ENCODE measurements around the gene NSUN4.
A peak's percentile ranks its signal among the peaks of the same experiment; 100 is the strongest.

Gene NSUN4

DNA sequence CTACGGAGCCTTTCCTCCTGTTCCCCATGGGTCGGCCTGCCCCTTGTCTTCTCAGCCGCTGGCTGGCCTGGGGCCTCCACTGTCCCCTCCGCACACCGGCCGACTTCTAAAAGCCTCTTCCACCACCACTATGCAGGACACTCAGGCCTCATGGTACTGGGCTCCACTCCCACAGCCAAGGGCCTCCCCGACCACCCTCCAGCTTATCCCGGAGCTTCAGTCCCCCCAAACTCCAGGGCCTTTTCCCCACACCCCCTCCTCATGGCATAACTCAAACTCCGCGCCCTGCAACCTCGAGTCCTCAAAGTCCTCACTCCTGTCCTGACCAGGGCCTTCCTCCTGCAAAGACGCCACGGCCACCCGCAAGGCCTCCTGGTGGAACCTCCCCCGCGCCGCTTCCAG lies 39.2 kb upstream of the NSUN4 start:
- TF ChIP-seq, protein P1, sequence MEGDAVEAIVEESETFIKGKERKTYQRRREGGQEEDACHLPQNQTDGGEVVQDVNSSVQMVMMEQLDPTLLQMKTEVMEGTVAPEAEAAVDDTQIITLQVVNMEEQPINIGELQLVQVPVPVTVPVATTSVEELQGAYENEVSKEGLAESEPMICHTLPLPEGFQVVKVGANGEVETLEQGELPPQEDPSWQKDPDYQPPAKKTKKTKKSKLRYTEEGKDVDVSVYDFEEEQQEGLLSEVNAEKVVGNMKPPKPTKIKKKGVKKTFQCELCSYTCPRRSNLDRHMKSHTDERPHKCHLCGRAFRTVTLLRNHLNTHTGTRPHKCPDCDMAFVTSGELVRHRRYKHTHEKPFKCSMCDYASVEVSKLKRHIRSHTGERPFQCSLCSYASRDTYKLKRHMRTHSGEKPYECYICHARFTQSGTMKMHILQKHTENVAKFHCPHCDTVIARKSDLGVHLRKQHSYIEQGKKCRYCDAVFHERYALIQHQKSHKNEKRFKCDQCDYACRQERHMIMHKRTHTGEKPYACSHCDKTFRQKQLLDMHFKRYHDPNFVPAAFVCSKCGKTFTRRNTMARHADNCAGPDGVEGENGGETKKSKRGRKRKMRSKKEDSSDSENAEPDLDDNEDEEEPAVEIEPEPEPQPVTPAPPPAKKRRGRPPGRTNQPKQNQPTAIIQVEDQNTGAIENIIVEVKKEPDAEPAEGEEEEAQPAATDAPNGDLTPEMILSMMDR (IDR thresholded peaks at IDR 0.05): no peak
- Histone ChIP-seq H3K4me2 (ENCODE audit: low read length) (peak overlapping the region; percentile 85), H3K4me1 (peaks cover 8% of the 10 kb centered on the region), H3K4me3 (ENCODE audit: low read depth, low read length) (peak overlapping the region; percentile 96), H3K27ac (peak overlapping the region; percentile 96), H2AFZ (peak overlapping the region; percentile 90), H3K9me3 (ENCODE audit: control insufficient read depth, low read length) (no peaks in the 10 kb centered on the region), H3K36me3 (ENCODE audit: control insufficient read depth, insufficient read depth, low read length) (no peaks in the 10 kb centered on the region), H3K27me3 (ENCODE audit: control insufficient read depth, insufficient read depth, low read length) (no peaks in the 10 kb centered on the region), H3K79me2 (peaks cover 49% of the 10 kb centered on the region), H3K9ac (peak overlapping the region; percentile 91)

DNA sequence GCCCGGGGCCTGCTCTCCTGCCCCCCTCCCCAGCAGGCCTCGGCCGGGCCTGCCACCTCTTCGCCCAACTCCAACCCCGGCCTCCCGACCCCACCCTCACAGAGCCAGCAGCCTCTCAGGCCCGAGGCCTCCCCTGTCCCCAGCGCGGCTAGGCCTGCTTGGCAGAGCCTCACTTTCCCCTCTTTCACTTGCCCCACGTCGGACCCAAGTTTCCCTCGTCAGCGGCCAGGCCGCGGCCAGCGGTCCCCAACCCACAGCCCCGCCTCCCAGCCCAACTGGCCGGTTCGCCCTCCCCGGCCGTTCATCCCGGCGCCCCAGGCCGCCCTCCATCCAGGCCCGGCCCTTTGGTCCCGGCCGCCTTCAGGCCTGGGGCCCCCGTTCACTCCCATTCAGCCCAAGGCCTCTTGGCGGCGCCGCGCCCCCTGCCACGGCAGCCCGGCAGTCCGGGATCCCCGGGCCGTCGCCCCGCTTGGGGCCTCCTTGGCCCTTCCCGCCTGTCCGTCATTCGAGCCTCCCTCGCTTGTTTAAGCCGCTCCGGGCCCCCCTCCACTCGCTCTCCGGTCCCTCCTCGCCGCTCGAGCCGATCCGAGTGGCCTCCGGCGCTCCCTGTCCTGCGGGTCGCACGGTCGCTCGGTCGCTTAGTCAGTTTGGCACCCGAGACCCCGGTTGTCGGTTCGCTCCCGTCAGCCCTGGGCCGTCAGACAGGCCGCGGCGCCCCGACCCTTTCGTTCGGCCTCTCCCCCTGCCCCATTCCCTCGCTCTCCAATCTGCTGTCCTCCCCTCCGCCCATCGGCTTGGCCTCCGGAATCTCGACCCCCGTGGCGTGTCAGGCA lies 38.6 kb upstream of the NSUN4 start:
- H3K27me3 ChIP-seq (ENCODE audit: control insufficient read depth, insufficient read depth, low read length): no peaks in the 10 kb centered on the region
- H3K4me1 ChIP-seq: peaks cover 8% of the 10 kb centered on the region
- peak overlapping the region; percentile 90 for H2AFZ ChIP-seq
- H3K79me2 ChIP-seq: peaks cover 52% of the 10 kb centered on the region
- peak overlapping the region; percentile 96 for H3K4me3 ChIP-seq (ENCODE audit: low read depth, low read length)
- peak overlapping the region; percentile 85 for H3K4me2 ChIP-seq (ENCODE audit: low read length)
- H3K27ac ChIP-seq: peak overlapping the region; percentile 96
- H3K9me3 ChIP-seq (ENCODE audit: control insufficient read depth, low read length): no peaks in the 10 kb centered on the region
- H3K9ac ChIP-seq: peak overlapping the region; percentile 91
- no peaks in the 10 kb centered on the region for H3K36me3 ChIP-seq (ENCODE audit: control insufficient read depth, insufficient read depth, low read length)
- TF ChIP-seq, protein P1 (IDR thresholded peaks at IDR 0.05): no peak

DNA sequence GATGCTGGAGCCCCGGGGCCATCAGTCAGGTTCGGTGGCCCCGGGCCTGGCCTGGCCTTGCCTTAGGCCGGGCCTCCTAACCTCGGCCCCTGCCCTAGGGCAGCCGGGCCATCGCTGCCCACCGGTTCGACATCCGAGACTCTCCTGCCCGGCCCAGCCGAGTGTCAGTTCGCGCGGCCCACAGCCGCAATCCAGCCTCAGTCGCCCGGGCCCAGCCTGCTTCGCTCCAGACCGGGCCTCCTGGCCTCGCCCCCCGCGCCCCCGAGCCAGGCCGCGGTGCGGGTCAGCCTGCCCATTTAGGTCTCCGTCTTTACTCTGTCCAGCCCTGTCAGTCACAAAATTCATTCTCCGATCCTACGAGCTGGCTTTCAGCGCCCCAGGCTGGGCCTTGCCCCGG lies 38.0 kb upstream of the NSUN4 start:
- Histone ChIP-seq H3K9ac (peak overlapping the region; percentile 91), H2AFZ (peak overlapping the region; percentile 90), H3K36me3 (ENCODE audit: control insufficient read depth, insufficient read depth, low read length) (no peaks in the 10 kb centered on the region), H3K27me3 (ENCODE audit: control insufficient read depth, insufficient read depth, low read length) (no peaks in the 10 kb centered on the region), H3K79me2 (peaks cover 51% of the 10 kb centered on the region), H3K9me3 (ENCODE audit: control insufficient read depth, low read length) (no peaks in the 10 kb centered on the region), H3K4me1 (peaks cover 8% of the 10 kb centered on the region), H3K4me3 (ENCODE audit: low read depth, low read length) (peak overlapping the region; percentile 96), H3K4me2 (ENCODE audit: low read length) (peak overlapping the region; percentile 85), H3K27ac (peak overlapping the region; percentile 96)
- TF ChIP-seq, protein P1 (IDR thresholded peaks at IDR 0.05): no peak

DNA sequence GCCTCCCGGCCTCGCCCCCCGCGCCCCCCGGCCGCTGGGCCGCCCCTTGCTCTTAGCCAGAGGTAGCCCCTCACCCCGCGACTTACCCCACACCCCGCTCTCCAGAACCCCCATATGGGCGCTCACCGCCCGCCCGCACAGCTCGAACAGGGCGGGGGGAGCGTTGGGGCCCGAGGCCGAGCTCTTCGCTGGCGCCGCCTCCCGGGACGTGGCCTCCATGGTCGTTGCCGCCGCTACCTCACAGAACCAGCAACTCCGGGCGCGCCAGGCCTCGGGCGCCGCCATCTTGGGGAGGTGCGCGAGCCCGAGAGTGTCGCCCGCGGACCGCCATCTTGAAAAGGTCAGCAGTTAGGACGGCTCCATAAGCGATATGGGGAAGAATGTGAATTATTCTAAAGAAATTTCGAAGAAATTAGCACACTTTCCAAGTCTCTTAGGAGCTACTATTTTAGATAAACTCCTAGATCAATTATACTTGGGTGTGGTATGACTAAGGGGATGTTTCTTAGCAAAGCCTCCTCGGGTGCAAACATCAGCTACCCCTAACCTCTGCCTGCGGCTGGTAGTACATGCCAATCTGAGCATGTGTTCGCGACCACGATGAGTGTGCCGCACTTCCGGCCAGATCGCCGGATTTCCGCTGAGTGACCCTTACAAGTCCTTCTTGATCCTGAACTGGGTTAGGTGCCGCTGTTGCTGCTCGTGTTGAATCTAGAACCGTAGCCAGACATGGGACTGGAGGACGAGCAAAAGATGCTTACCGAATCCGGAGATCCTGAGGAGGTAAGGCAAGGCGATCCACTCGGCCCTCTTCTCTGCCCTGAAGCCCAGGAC lies 37.4 kb upstream of the NSUN4 start, which contains the start of the genes LRRC41 and UQCRH:
TSS of gene LRRC41 (minus strand) at position 579 of the 834 bp plus-strand sequence. CDS start at position 285, 294 bp downstream.
TSS of gene UQCRH (plus strand) at position 661 of the 834 bp plus-strand sequence. CDS start at position 730, 69 bp downstream.
- Histone ChIP-seq H3K36me3 (ENCODE audit: control insufficient read depth, insufficient read depth, low read length) (no peaks in the 10 kb centered on the region), H3K9ac (peak within 1 kb of the TSS; percentile 91), H3K27me3 (ENCODE audit: control insufficient read depth, insufficient read depth, low read length) (no peaks in the 10 kb centered on the region), H3K79me2 (peaks cover 55% of the 10 kb centered on the region), H3K4me1 (peaks cover 8% of the 10 kb centered on the region), H2AFZ (peak within 1 kb of the TSS; percentile 90), H3K27ac (peak within 1 kb of the TSS; percentile 96), H3K4me3 (ENCODE audit: low read depth, low read length) (peak within 1 kb of the TSS; percentile 96), H3K4me2 (ENCODE audit: low read length) (peak within 1 kb of the TSS; percentile 85), H3K9me3 (ENCODE audit: control insufficient read depth, low read length) (no peaks in the 10 kb centered on the region)
- TF ChIP-seq, protein P1 (IDR thresholded peaks at IDR 0.05): no peak
